Endothelial cell (in vitro differentiated cells): ENCODE data around the gene FAM227A. TPM values are rescaled to one million over a fixed set of nuclear protein-coding genes. Genes with fewer than 3 reads are reported as not detected.

Source experiments
- DNase-seq: peaks from one replicate; pipeline ENCODE4 v3.0.0; 2021; ENCODE audit warnings: low spot score
- H3K27ac Mint-ChIP-seq: one replicate; pipeline ENCODE4 v1.8.0; 2021; ENCODE audit warnings: mixed read lengths, inconsistent platforms; ENCODE audit not compliant: unreplicated experiment
- H3K27me3 Mint-ChIP-seq: one replicate; pipeline ENCODE4 v1.8.0; 2021; ENCODE audit warnings: mild to moderate bottlenecking, moderate library complexity, mixed read lengths, inconsistent platforms; ENCODE audit not compliant: unreplicated experiment
- H3K36me3 Mint-ChIP-seq: one replicate; pipeline ENCODE4 v1.8.0; 2021; ENCODE audit warnings: mild to moderate bottlenecking, low read depth, mixed read lengths, inconsistent platforms; ENCODE audit not compliant: unreplicated experiment
- H3K4me1 Mint-ChIP-seq: one replicate; pipeline ENCODE4 v1.8.0; 2021; ENCODE audit warnings: mild to moderate bottlenecking, mixed read lengths, inconsistent platforms; ENCODE audit not compliant: unreplicated experiment
- H3K4me3 Mint-ChIP-seq: one replicate; pipeline ENCODE4 v1.8.0; 2021; ENCODE audit warnings: mild to moderate bottlenecking, mixed read lengths, inconsistent platforms; ENCODE audit not compliant: unreplicated experiment
- H3K9me3 Mint-ChIP-seq: one replicate; pipeline ENCODE4 v1.8.0; 2021; ENCODE audit warnings: mixed read lengths, inconsistent platforms; ENCODE audit not compliant: unreplicated experiment
- CTCF ChIP-seq: fragments of 200-600 bp; sonication (generic); IDR thresholded peaks from one replicate; pipeline ENCODE4 v1.5.0; 2021; ENCODE audit warnings: antibody characterized with exemption; ENCODE audit not compliant: unreplicated experiment
- total RNA-seq: library from RNA; stranded (reverse); fragmentation: NEBNext Ultra II Directional; extraction: Animal tissue kit (Norgen Biotek cat#: 25700); gene quantifications from one replicate; pipeline ENCODE4 v1.2.1, GENCODE V29; 2021; ENCODE audit not compliant: unreplicated experiment

The FAM227A gene
- total RNA-seq, 1 donor from 2014 or later: 2.5 TPM

- no peaks in the 10 kb centered on the region for H3K4me1 Mint-ChIP-seq
- no peak for DNase-seq
- no peak overlapping the region for H3K27ac Mint-ChIP-seq
- H3K36me3 Mint-ChIP-seq: peaks cover 16% of the 10 kb centered on the region
- no peak overlapping the region for H3K4me3 Mint-ChIP-seq
- no peaks in the 10 kb centered on the region for H3K9me3 Mint-ChIP-seq
- TF ChIP-seq CTCF: no peak
- H3K27me3 Mint-ChIP-seq: peaks cover 6% of the 10 kb centered on the region
These were observed 42.6 kb downstream of the FAM227A start for GRCh38 chr22:38613588-38613987.

GRCh38 chr22:38612217-38613006 is 43.8 kb downstream of the FAM227A start:
- TF ChIP-seq CTCF: no peak
- no peaks in the 10 kb centered on the region for H3K4me1 Mint-ChIP-seq
- H3K4me3 Mint-ChIP-seq: no peak overlapping the region
- no peak for DNase-seq
- no peaks in the 10 kb centered on the region for H3K9me3 Mint-ChIP-seq
- H3K36me3 Mint-ChIP-seq: peaks cover 7% of the 10 kb centered on the region
- H3K27me3 Mint-ChIP-seq: peaks cover 6% of the 10 kb centered on the region
- H3K27ac Mint-ChIP-seq: no peak overlapping the region

GRCh38 chr22:38611559-38611958 is 44.6 kb downstream of the FAM227A start:
- Mint-ChIP-seq H3K4me1 (no peaks in the 10 kb centered on the region), H3K27ac (no peak overlapping the region), H3K36me3 (peaks cover 1% of the 10 kb centered on the region), H3K4me3 (no peak overlapping the region), H3K9me3 (no peaks in the 10 kb centered on the region), H3K27me3 (peaks cover 4% of the 10 kb centered on the region)
- no peak for DNase-seq
- no peak for TF ChIP-seq CTCF

- no peaks in the 10 kb centered on the region for H3K36me3 Mint-ChIP-seq
- DNase-seq: no peak
- peaks cover 4% of the 10 kb centered on the region for H3K27me3 Mint-ChIP-seq
- no peak for TF ChIP-seq CTCF
- H3K9me3 Mint-ChIP-seq: no peaks in the 10 kb centered on the region
- no peaks in the 10 kb centered on the region for H3K4me1 Mint-ChIP-seq
- no peak overlapping the region for H3K27ac Mint-ChIP-seq
- H3K4me3 Mint-ChIP-seq: no peak overlapping the region
These were observed 46.0 kb downstream of the FAM227A start for GRCh38 chr22:38610234-38610633.

- no peaks in the 10 kb centered on the region for H3K4me1 Mint-ChIP-seq
- H3K9me3 Mint-ChIP-seq: no peaks in the 10 kb centered on the region
These were observed 47.0 kb downstream of the FAM227A start for GRCh38 chr22:38608992-38609750.

More at GRCh38 chr22:38608992-38609750, 47.0 kb downstream of the FAM227A start:
- Mint-ChIP-seq H3K4me3 (no peak overlapping the region), H3K36me3 (no peaks in the 10 kb centered on the region), H3K27me3 (peaks cover 4% of the 10 kb centered on the region), H3K27ac (no peak overlapping the region)
- no peak for TF ChIP-seq CTCF
- no peak for DNase-seq
